WTC11 (cell line): ENCODE measurements around the gene PODXL. TPM values are rescaled to one million over a fixed set of nuclear protein-coding genes. Genes with fewer than 3 reads are reported as not detected.
A peak's percentile ranks its signal among the peaks of the same experiment; 100 is the strongest.

Experiments
- ATAC-seq: fragments of 200-7000 bp; cut with Tn5 transposase; 2 replicates; pipeline ENCODE4 v1.10.0; 2021; ENCODE audit warnings: mild to moderate bottlenecking, moderate library complexity
- CTCF ChIA-PET: fragments of 300-600 bp; sonication (Branson Sonifier 250); formaldehyde crosslinking; loops from one replicate; lab custom pipeline; 2021; ENCODE audit warnings: antibody characterized with exemption; lab: Charles Lee
- POLR2A ChIA-PET: fragments of 350-600 bp; sonication (Branson Sonifier 250); formaldehyde crosslinking; loops from one replicate; lab custom pipeline; 2021; ENCODE audit warnings: antibody characterized with exemption; lab: Charles Lee
- DNase-seq: peaks from one replicate; pipeline ENCODE4 v3.0.0; 2021; ENCODE audit warnings: low spot score
- H3K27ac Mint-ChIP-seq: 2 replicates; pipeline ENCODE4 v1.8.0; 2021; ENCODE audit warnings: mixed read lengths
- H3K27me3 Mint-ChIP-seq: 2 replicates; pipeline ENCODE4 v1.8.0; 2021; ENCODE audit warnings: low read depth, mild to moderate bottlenecking, moderate library complexity, mixed read lengths
- H3K36me3 Mint-ChIP-seq: 2 replicates; pipeline ENCODE4 v1.8.0; 2021; ENCODE audit warnings: mixed read lengths
- H3K4me1 Mint-ChIP-seq: 2 replicates; pipeline ENCODE4 v1.8.0; 2022; ENCODE audit warnings: mixed read lengths
- H3K4me3 Mint-ChIP-seq: 2 replicates; pipeline ENCODE4 v1.8.0; 2021; ENCODE audit warnings: mild to moderate bottlenecking, moderate library complexity, mixed read lengths
- H3K9me3 Mint-ChIP-seq: 2 replicates; pipeline ENCODE4 v1.8.0; 2021; ENCODE audit warnings: mixed read lengths
- E2F5 ChIP-seq: sonication (generic); formaldehyde crosslinking; IDR thresholded peaks from 2 replicates; pipeline ENCODE4 v1.8.1; 2022; ENCODE audit warnings: mild to moderate bottlenecking, moderate library complexity, missing genetic modification reagents
- FOXP1 ChIP-seq: sonication (generic); formaldehyde crosslinking; IDR thresholded peaks from 2 replicates; pipeline ENCODE4 v1.8.0; 2022; ENCODE audit warnings: missing genetic modification reagents, mild to moderate bottlenecking, moderate library complexity, borderline replicate concordance
- KAT7 ChIP-seq: sonication (generic); formaldehyde crosslinking; IDR thresholded peaks from 2 replicates; pipeline ENCODE4 v1.8.1; 2023; ENCODE audit warnings: missing genetic modification reagents, mild to moderate bottlenecking, borderline replicate concordance
- MAX ChIP-seq: sonication (generic); formaldehyde crosslinking; IDR thresholded peaks from 2 replicates; pipeline ENCODE4 v1.8.0; 2022; ENCODE audit warnings: mild to moderate bottlenecking, missing genetic modification reagents
- MYBL2 ChIP-seq: sonication (generic); formaldehyde crosslinking; IDR thresholded peaks from 2 replicates; pipeline ENCODE4 v1.8.1; 2023; ENCODE audit warnings: mild to moderate bottlenecking, moderate library complexity, missing genetic modification reagents
- TEAD1 ChIP-seq: sonication (generic); formaldehyde crosslinking; IDR thresholded peaks from 2 replicates; pipeline ENCODE4 v1.8.0; 2022; ENCODE audit warnings: mild to moderate bottlenecking, missing genetic modification reagents
- ZMAT4 ChIP-seq: fragments of 250-450 bp; sonication (Bioruptor Pico); IDR thresholded peaks from 2 replicates; pipeline ENCODE4 v1.9.0; 2021; ENCODE audit warnings: mild to moderate bottlenecking
- ZNF396 ChIP-seq: fragments of 250-450 bp; sonication (Bioruptor Pico); IDR thresholded peaks from 2 replicates; pipeline ENCODE4 v1.8.0; 2021; ENCODE audit warnings: mild to moderate bottlenecking, moderate library complexity, borderline replicate concordance
- total RNA-seq: library from RNA; stranded (reverse); gene quantifications from 3 replicates; pipeline ENCODE4 v1.2.3, GENCODE V29; 2021
- TF ChIP-seq, protein P1 (sequence below): sonication (generic); formaldehyde crosslinking; IDR thresholded peaks from 2 replicates; pipeline ENCODE4 v1.8.0; 2023; ENCODE audit warnings: missing genetic modification reagents
- TF ChIP-seq, protein P2 (sequence below): sonication (generic); formaldehyde crosslinking; IDR thresholded peaks from 2 replicates; pipeline ENCODE4 v1.8.0; 2023; ENCODE audit warnings: mild to moderate bottlenecking, missing genetic modification reagents
- TF ChIP-seq, protein P3 (sequence below): sonication (generic); formaldehyde crosslinking; IDR thresholded peaks from 2 replicates; pipeline ENCODE4 v1.8.0; 2022; ENCODE audit warnings: mild to moderate bottlenecking, missing genetic modification reagents
- TF ChIP-seq, protein P4 (sequence below): sonication (generic); formaldehyde crosslinking; IDR thresholded peaks from 2 replicates; pipeline ENCODE4 v1.8.0; 2022; ENCODE audit warnings: mild to moderate bottlenecking, missing genetic modification reagents
- TF ChIP-seq, protein P5 (sequence below): sonication (generic); formaldehyde crosslinking; IDR thresholded peaks from 2 replicates; pipeline ENCODE4 v1.8.1; 2023; ENCODE audit warnings: mild to moderate bottlenecking, missing genetic modification reagents, moderate library complexity

PODXL gene
- total RNA-seq, 1 experiment from 2014 or later = 483 TPM

- DNase-seq = peak; percentile 87
- POLR2A ChIA-PET = interaction anchor here (0.6 to 2.4 kb wide), 5 partner anchors 11 to 104 kb away, joined by 3 to 24 read pairs (median 3); no protein-coding TSS in a partner anchor
- ATAC-seq = peak; percentile 61
- Mint-ChIP-seq H3K27me3 (no peaks in the 10 kb centered on the region; the same call in 1 of the 2 replicates), H3K4me3 (peak overlapping the region; percentile 80), H3K36me3 (peaks cover 31% of the 10 kb centered on the region), H3K4me1 (peaks cover 47% of the 10 kb centered on the region), H3K9me3 (no peaks in the 10 kb centered on the region), H3K27ac (peak overlapping the region; percentile 96)
- CTCF ChIA-PET = interaction anchor here (0.5 to 3.2 kb wide), 7 partner anchors 11 to 301 kb away, joined by 3 to 56 read pairs (median 6); no protein-coding TSS in a partner anchor
- peak; percentile 55; the same call in 1 of the 2 replicates for TF ChIP-seq MAX
- TF ChIP-seq KAT7 (CRISPR knock-in tag) = peak; percentile 55; the same call in 1 of the 2 replicates
- TF ChIP-seq, protein P1, sequence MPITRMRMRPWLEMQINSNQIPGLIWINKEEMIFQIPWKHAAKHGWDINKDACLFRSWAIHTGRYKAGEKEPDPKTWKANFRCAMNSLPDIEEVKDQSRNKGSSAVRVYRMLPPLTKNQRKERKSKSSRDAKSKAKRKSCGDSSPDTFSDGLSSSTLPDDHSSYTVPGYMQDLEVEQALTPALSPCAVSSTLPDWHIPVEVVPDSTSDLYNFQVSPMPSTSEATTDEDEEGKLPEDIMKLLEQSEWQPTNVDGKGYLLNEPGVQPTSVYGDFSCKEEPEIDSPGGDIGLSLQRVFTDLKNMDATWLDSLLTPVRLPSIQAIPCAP (CRISPR knock-in tag) = no peak
- TF ChIP-seq, protein P2, sequence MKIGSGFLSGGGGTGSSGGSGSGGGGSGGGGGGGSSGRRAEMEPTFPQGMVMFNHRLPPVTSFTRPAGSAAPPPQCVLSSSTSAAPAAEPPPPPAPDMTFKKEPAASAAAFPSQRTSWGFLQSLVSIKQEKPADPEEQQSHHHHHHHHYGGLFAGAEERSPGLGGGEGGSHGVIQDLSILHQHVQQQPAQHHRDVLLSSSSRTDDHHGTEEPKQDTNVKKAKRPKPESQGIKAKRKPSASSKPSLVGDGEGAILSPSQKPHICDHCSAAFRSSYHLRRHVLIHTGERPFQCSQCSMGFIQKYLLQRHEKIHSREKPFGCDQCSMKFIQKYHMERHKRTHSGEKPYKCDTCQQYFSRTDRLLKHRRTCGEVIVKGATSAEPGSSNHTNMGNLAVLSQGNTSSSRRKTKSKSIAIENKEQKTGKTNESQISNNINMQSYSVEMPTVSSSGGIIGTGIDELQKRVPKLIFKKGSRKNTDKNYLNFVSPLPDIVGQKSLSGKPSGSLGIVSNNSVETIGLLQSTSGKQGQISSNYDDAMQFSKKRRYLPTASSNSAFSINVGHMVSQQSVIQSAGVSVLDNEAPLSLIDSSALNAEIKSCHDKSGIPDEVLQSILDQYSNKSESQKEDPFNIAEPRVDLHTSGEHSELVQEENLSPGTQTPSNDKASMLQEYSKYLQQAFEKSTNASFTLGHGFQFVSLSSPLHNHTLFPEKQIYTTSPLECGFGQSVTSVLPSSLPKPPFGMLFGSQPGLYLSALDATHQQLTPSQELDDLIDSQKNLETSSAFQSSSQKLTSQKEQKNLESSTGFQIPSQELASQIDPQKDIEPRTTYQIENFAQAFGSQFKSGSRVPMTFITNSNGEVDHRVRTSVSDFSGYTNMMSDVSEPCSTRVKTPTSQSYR (CRISPR knock-in tag) = peak; percentile 90
- TF ChIP-seq, protein P3, sequence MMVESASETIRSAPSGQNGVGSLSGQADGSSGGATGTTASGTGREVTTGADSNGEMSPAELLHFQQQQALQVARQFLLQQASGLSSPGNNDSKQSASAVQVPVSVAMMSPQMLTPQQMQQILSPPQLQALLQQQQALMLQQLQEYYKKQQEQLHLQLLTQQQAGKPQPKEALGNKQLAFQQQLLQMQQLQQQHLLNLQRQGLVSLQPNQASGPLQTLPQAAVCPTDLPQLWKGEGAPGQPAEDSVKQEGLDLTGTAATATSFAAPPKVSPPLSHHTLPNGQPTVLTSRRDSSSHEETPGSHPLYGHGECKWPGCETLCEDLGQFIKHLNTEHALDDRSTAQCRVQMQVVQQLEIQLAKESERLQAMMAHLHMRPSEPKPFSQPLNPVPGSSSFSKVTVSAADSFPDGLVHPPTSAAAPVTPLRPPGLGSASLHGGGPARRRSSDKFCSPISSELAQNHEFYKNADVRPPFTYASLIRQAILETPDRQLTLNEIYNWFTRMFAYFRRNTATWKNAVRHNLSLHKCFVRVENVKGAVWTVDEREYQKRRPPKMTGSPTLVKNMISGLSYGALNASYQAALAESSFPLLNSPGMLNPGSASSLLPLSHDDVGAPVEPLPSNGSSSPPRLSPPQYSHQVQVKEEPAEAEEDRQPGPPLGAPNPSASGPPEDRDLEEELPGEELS (CRISPR knock-in tag) = no peak
- 0 out of 2 replicates have a peak, but pooled peaks have one; percentile 44 for TF ChIP-seq MYBL2 (CRISPR knock-in tag)
- TF ChIP-seq, protein P4, sequence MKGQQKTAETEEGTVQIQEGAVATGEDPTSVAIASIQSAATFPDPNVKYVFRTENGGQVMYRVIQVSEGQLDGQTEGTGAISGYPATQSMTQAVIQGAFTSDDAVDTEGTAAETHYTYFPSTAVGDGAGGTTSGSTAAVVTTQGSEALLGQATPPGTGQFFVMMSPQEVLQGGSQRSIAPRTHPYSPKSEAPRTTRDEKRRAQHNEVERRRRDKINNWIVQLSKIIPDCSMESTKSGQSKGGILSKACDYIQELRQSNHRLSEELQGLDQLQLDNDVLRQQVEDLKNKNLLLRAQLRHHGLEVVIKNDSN = peak; percentile 92
- TF ChIP-seq ZNF396 (CRISPR knock-in tag) = no peak
- TF ChIP-seq E2F5 (CRISPR knock-in tag) = no peak; the same call in 1 of the 2 replicates
- TF ChIP-seq, protein P5, sequence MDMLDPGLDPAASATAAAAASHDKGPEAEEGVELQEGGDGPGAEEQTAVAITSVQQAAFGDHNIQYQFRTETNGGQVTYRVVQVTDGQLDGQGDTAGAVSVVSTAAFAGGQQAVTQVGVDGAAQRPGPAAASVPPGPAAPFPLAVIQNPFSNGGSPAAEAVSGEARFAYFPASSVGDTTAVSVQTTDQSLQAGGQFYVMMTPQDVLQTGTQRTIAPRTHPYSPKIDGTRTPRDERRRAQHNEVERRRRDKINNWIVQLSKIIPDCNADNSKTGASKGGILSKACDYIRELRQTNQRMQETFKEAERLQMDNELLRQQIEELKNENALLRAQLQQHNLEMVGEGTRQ (CRISPR knock-in tag) = peak; percentile 92
- peak; percentile 62; the same call in 1 of the 2 replicates for TF ChIP-seq TEAD1 (CRISPR knock-in tag)
- TF ChIP-seq FOXP1 (CRISPR knock-in tag) = peak; percentile 67; the same call in 1 of the 2 replicates
- TF ChIP-seq ZMAT4 (CRISPR knock-in tag) = no peak
- TF ChIP-seq, all 79 proteins: peak for 8
Observed at GRCh38 chr7:131557652-131558385, 1.4 kb upstream of the PODXL start.
